ENCODE results near the gene CSTB.

DNA sequence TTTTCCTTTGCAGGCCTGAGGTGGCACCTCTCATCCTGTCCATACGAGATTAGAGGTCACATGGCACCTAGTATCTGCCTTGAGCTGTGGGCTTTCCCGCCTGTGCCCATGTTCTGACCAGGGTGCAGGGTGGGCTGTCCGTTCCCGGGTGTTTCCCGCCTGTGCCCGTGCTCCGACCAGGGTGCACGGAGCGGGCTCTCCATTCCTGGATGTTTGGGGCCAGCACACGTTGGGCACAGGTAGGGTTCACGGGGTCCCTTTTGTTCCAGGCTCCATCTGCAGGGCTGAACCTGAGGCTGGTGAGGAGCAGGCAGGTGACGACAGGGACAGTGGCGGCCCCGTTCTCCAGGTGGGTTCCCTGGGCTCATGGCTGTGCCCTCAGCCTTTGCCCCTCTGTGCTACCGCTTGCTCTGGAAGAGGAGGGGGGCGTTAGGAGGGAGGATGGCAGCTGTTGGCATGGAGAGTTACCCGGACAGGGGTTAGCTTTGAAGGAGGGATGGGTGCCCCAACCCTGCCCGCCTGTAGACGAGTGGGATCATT, 23.3 kb upstream of the CSTB start:
- TF ChIP-seq, protein P1, sequence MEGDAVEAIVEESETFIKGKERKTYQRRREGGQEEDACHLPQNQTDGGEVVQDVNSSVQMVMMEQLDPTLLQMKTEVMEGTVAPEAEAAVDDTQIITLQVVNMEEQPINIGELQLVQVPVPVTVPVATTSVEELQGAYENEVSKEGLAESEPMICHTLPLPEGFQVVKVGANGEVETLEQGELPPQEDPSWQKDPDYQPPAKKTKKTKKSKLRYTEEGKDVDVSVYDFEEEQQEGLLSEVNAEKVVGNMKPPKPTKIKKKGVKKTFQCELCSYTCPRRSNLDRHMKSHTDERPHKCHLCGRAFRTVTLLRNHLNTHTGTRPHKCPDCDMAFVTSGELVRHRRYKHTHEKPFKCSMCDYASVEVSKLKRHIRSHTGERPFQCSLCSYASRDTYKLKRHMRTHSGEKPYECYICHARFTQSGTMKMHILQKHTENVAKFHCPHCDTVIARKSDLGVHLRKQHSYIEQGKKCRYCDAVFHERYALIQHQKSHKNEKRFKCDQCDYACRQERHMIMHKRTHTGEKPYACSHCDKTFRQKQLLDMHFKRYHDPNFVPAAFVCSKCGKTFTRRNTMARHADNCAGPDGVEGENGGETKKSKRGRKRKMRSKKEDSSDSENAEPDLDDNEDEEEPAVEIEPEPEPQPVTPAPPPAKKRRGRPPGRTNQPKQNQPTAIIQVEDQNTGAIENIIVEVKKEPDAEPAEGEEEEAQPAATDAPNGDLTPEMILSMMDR (conservative IDR thresholded peaks at IDR 0.05) = no peak
- TF ChIP-seq ZFX (IDR thresholded peaks at IDR 0.05) = no peak

Data from C4-2B (cell line).